PFSK-1 (cell line): Measurements from ENCODE around the gene CCR7.

Experiments used
- POLR2AphosphoS5 ChIP-seq: IDR thresholded peaks from 2 replicates; pipeline ENCODE4 v1.6.1; 2012; ENCODE audit warnings: low read depth, mild to moderate bottlenecking, control low read depth, low read length, moderate library complexity
- REST ChIP-seq, 2 experiments: IDR thresholded peaks; 2 replicates each; pipeline versions ENCODE4 v1.6.1 to v1.8.0; 2011 to 2012; ENCODE audit warnings: low read depth in 2 of 2, low read length in 2 of 2, control low read depth in 1 of 2, inconsistent platforms in 1 of 2, mild to moderate bottlenecking in 1 of 2, moderate library complexity in 1 of 2; ENCODE audit not compliant: insufficient read depth in 1 of 2
- TAF1 ChIP-seq: IDR thresholded peaks from 2 replicates; pipeline ENCODE4 v1.6.1; 2012; ENCODE audit warnings: low read length, control low read depth, borderline replicate concordance; ENCODE audit not compliant: insufficient read depth

GRCh38 chr17:40590742-40591141, 25.5 kb upstream of the CCR7 start:
- TF ChIP-seq POLR2AphosphoS5 (no peak), REST (IDR thresholded peaks at IDR 0.05; ENCODE audit: insufficient read depth in 1 of 2, low read depth in 2 of 2, low read length in 2 of 2) (no peak), TAF1 (no peak)
